Lower lobe of right lung (tissue), 2 donors: ENCODE measurements around the gene PIGU. TPM values are rescaled to one million over a fixed set of nuclear protein-coding genes. Genes with fewer than 3 reads are reported as not detected.
"Not testable (repeated sequence)": the region's sequence is repeated elsewhere in the genome, so short reads cannot be mapped to it uniquely, and the experiment has no call there.

Experiments
- ATAC-seq, 2 donors: fragments of 200-7000 bp; cut with Tn5 transposase; one replicate each; pipeline ENCODE4 v1.9.1; 2020 to 2022; ENCODE audit warnings: mild to moderate bottlenecking in 2 of 2, moderate library complexity in 2 of 2
- DNase-seq: peaks from one replicate; pipeline ENCODE4 v3.0.0-alpha.2; 2020
- H3K27ac ChIP-seq: fragments of 200-600 bp; one replicate; pipeline ENCODE4 v1.8.0; 2022
- H3K27me3 ChIP-seq: fragments of 200-600 bp; one replicate; pipeline ENCODE4 v1.8.0; 2022; ENCODE audit warnings: low read depth
- H3K36me3 ChIP-seq: fragments of 200-600 bp; one replicate; pipeline ENCODE4 v1.8.0; 2022; ENCODE audit warnings: mild to moderate bottlenecking
- H3K4me1 ChIP-seq: fragments of 200-600 bp; one replicate; pipeline ENCODE4 v1.8.0; 2022
- H3K4me3 ChIP-seq: fragments of 200-600 bp; one replicate; pipeline ENCODE4 v1.8.0; 2022; ENCODE audit warnings: mild to moderate bottlenecking
- H3K9me3 ChIP-seq: fragments of 200-600 bp; one replicate; pipeline ENCODE4 v1.8.0; 2022
- intact Hi-C: fragments of 100-400 bp; cut with DNase I; formaldehyde crosslinking; loops from one replicate; pipeline ENCODE4 v1.11.0; 2022
- total RNA-seq: library from RNA; stranded (reverse); fragmentation: NEBNext Ultra II Directional; extraction: Animal tissue kit (Norgen Biotek cat#: 25700); gene quantifications from one replicate; pipeline ENCODE4 v1.2.1, GENCODE V29; 2021
- TF ChIP-seq, protein P1 (sequence below): fragments of 200-600 bp; IDR thresholded peaks from one replicate; pipeline ENCODE4 v1.8.0; 2022; ENCODE audit warnings: antibody characterized with exemption, mild to moderate bottlenecking
- donor health status: DM: no; HTN: yes; CAD: no; lungs with severe emphysema.

The PIGU gene
- total RNA-seq, 1 donor from 2014 or later = 13.8 TPM

DNA sequence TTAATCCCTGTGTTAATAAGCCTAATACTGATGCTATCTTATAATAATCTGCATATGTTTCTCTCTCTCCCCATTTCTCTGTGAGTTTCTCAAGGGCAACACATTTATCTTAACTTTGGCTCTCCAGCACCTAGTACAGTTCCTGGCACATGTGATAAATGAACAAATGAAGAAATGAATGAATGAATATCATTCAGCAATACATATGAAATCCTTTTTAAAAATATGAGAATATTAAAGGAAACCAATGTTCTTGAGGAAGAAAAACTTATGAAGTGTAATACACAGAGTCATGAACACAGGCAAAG, 55.9 kb downstream of the PIGU start:
- no peak for ATAC-seq
- Histone ChIP-seq H3K27ac (no peak overlapping the region), H3K27me3 (no peaks in the 10 kb centered on the region), H3K9me3 (no peaks in the 10 kb centered on the region), H3K4me3 (no peak overlapping the region), H3K4me1 (no peaks in the 10 kb centered on the region), H3K36me3 (peaks cover 3% of the 10 kb centered on the region)
- intact Hi-C loops = no loop called here
- no peak for DNase-seq
- TF ChIP-seq, protein P1, sequence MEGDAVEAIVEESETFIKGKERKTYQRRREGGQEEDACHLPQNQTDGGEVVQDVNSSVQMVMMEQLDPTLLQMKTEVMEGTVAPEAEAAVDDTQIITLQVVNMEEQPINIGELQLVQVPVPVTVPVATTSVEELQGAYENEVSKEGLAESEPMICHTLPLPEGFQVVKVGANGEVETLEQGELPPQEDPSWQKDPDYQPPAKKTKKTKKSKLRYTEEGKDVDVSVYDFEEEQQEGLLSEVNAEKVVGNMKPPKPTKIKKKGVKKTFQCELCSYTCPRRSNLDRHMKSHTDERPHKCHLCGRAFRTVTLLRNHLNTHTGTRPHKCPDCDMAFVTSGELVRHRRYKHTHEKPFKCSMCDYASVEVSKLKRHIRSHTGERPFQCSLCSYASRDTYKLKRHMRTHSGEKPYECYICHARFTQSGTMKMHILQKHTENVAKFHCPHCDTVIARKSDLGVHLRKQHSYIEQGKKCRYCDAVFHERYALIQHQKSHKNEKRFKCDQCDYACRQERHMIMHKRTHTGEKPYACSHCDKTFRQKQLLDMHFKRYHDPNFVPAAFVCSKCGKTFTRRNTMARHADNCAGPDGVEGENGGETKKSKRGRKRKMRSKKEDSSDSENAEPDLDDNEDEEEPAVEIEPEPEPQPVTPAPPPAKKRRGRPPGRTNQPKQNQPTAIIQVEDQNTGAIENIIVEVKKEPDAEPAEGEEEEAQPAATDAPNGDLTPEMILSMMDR = no peak

DNA sequence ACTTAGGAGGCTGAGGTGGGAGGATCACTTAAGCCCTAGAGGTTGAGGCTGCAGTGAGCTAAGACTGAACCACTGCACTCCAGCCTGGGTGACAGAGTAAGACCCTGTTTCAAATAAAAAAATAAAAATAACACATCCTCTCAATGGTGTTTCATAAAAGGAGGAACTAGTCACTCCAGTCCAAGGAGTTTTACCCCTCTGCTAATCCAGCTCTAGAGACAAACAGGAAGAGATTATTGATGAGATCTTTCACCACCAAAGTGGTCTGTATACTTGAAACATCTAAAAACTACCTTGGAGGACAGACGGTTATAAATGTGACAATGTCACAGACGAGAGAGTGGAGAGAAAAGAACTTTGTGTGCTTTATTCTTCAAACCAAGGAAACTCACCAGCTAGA, 58.2 kb downstream of the PIGU start:
- ATAC-seq = no peak
- Histone ChIP-seq H3K4me1 (no peaks in the 10 kb centered on the region), H3K27me3 (no peaks in the 10 kb centered on the region), H3K4me3 (no peak overlapping the region), H3K27ac (no peak overlapping the region), H3K9me3 (no peaks in the 10 kb centered on the region), H3K36me3 (peaks cover 6% of the 10 kb centered on the region)
- TF ChIP-seq, protein P1 = no peak
- intact Hi-C loops = no loop called here
- DNase-seq = no peak

DNA sequence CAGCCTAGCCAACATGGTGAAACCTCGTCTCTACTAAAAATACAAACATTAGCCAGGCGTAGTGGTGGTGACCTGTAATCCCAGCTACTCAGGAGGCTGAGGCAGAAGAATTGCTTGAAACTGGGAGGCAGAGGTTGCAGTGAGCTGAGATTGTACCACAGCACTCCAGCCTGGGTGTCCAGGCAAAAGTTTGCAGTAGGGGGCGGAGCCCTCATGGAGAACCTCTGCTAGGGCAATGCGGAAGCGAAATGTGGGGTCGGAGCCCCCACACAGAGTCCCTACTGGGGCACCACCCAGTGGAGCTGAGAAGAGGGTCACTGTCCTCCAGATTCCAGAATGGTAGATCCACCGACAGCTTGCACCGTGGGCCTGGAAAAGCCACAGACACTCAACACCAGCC, 60.0 kb downstream of the PIGU start:
- H3K4me1 ChIP-seq, DNase-seq, H3K9me3 ChIP-seq, H3K4me3 ChIP-seq, ATAC-seq, H3K27me3 ChIP-seq, intact Hi-C loops, H3K27ac ChIP-seq: not testable (repeated sequence)
- H3K36me3 ChIP-seq = peaks cover 10% of the 10 kb centered on the region

DNA sequence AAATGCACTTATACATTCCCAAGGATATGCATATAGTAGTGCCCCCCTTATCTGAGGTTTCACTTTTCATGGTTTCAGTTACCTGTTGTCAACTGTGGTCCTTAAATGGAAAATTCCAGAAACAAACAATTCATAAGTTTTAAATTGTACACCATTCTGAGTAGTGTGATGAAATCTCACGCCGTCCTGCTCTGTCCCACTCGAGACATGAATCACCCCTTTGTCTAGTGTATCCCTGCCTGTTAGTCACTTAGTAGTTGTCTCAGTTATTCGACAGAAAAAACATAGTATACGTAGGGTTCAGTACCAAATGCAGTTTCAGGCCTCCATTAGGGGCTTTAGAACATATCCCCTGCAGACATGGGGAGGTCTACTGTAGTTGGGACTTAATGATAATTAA, 61.4 kb downstream of the PIGU start:
- intact Hi-C loops = no loop called here
- TF ChIP-seq, protein P1 = no peak
- Histone ChIP-seq H3K36me3 (peaks cover 7% of the 10 kb centered on the region), H3K27ac (no peak overlapping the region), H3K27me3 (no peaks in the 10 kb centered on the region), H3K9me3 (no peaks in the 10 kb centered on the region), H3K4me1 (no peaks in the 10 kb centered on the region), H3K4me3 (no peak overlapping the region)
- DNase-seq (no peak), ATAC-seq (no peak)

DNA sequence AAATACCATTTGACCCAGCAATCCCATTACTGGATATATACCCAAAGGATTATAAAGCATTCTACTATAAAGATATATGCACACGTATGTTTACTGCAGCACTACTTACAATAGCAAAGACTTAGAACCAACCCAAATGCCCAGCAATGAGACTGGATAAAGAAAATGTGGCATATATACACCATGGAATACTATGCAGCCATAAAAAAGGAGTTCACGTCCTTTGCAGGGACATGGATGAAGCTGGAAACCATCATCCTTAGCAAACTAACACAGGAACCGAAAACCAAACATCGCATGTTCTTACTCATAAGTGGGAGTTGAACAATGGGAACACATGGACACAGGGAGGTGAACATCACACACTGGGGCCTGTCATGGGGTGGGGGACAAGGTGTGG, 64.9 kb downstream of the PIGU start:
- H3K4me3 ChIP-seq, ATAC-seq, H3K36me3 ChIP-seq, H3K27ac ChIP-seq, H3K27me3 ChIP-seq, H3K4me1 ChIP-seq, DNase-seq, intact Hi-C loops, H3K9me3 ChIP-seq: not testable (repeated sequence)

DNA sequence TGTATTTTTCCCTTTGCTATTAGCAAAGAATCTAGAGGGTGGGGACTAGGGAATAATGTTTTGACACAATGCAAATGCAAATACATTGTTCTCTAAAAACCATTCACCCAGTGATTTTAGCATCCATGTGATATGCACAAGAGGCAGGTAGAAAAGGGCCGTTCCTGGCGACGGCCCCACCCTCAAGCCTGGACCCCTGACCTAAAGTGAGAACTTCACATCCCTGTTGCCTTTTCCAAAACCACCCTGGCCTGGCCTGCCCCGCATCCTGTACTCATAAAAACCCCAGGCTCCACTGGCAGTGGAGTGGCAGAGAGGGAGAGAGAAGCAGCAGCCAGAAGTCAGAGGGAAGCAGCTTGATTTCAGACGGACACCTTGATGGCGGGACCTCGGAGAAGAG, 69.8 kb downstream of the PIGU start:
- no peak for DNase-seq
- no peak overlapping the region for H3K27ac ChIP-seq
- no peak for ATAC-seq
- TF ChIP-seq, protein P1 = no peak
- no peak overlapping the region for H3K4me3 ChIP-seq
- intact Hi-C loops = no loop called here
- no peaks in the 10 kb centered on the region for H3K27me3 ChIP-seq
- no peaks in the 10 kb centered on the region for H3K4me1 ChIP-seq
- H3K9me3 ChIP-seq = no peaks in the 10 kb centered on the region
- no peaks in the 10 kb centered on the region for H3K36me3 ChIP-seq
